Measurements from ENCODE around the gene ABR. TPM values are rescaled to one million over a fixed set of nuclear protein-coding genes. Genes with fewer than 3 reads are reported as not detected.

The ABR gene
- total RNA-seq, 2 donors from 2014 or later, result 243 to 326 TPM

GRCh38 chr17:1170739-1171138, 9.0 kb downstream of the ABR start:
- Histone ChIP-seq H3K9ac (ENCODE audit: low read depth in 2 of 2, low read length in 2 of 2) (no peak overlapping the region), H3K9me3 (no peaks in the 10 kb centered on the region), H3K27ac (no peak overlapping the region), H3K27me3 (no peaks in the 10 kb centered on the region), H3K4me1 (no peaks in the 10 kb centered on the region), H3K4me3 (no peak overlapping the region), H3K36me3 (no peaks in the 10 kb centered on the region)
- no peak for TF ChIP-seq CTCF (IDR thresholded peaks at IDR 0.05)
- intact Hi-C loops (cut with DNase I), result no loop called here
- DNase-seq, result no peak

- Histone ChIP-seq H3K4me3 (no peak overlapping the region), H3K36me3 (no peaks in the 10 kb centered on the region), H3K9ac (ENCODE audit: low read depth in 2 of 2, low read length in 2 of 2) (no peak overlapping the region), H3K9me3 (no peaks in the 10 kb centered on the region), H3K4me1 (no peaks in the 10 kb centered on the region), H3K27me3 (no peaks in the 10 kb centered on the region), H3K27ac (no peak overlapping the region)
- no peak for DNase-seq
- intact Hi-C loops (cut with DNase I), result no loop called here
- no peak for TF ChIP-seq CTCF (IDR thresholded peaks at IDR 0.05)
These were observed 9.9 kb downstream of the ABR start for GRCh38 chr17:1169929-1170312.

GRCh38 chr17:1169221-1169928, 10.4 kb downstream of the ABR start:
- no peak overlapping the region for H3K9ac ChIP-seq (ENCODE audit: low read depth in 2 of 2, low read length in 2 of 2)
- H3K4me3 ChIP-seq, result no peak overlapping the region
- no peak overlapping the region for H3K27ac ChIP-seq
- no peaks in the 10 kb centered on the region for H3K4me1 ChIP-seq
- TF ChIP-seq CTCF (IDR thresholded peaks at IDR 0.05), result no peak
- no peaks in the 10 kb centered on the region for H3K9me3 ChIP-seq
- H3K27me3 ChIP-seq, result no peaks in the 10 kb centered on the region
- no peaks in the 10 kb centered on the region for H3K36me3 ChIP-seq
- DNase-seq, result no peak
- intact Hi-C loops (cut with DNase I), result no loop called here

GRCh38 chr17:1168533-1169220, 11.1 kb downstream of the ABR start:
- DNase-seq, result no peak
- Histone ChIP-seq H3K27ac (no peak overlapping the region), H3K9ac (ENCODE audit: low read depth in 2 of 2, low read length in 2 of 2) (no peak overlapping the region), H3K4me1 (no peaks in the 10 kb centered on the region), H3K36me3 (no peaks in the 10 kb centered on the region), H3K27me3 (no peaks in the 10 kb centered on the region), H3K4me3 (no peak overlapping the region), H3K9me3 (no peaks in the 10 kb centered on the region)
- intact Hi-C loops (cut with DNase I), result no loop called here
- TF ChIP-seq CTCF (IDR thresholded peaks at IDR 0.05), result no peak

GRCh38 chr17:1166276-1166675, 13.5 kb downstream of the ABR start:
- H3K36me3 ChIP-seq, result no peaks in the 10 kb centered on the region
- no peaks in the 10 kb centered on the region for H3K27me3 ChIP-seq
- H3K4me3 ChIP-seq, result no peak overlapping the region
- intact Hi-C loops (cut with DNase I), result no loop called here
- no peak for DNase-seq
- H3K9me3 ChIP-seq, result no peaks in the 10 kb centered on the region
- H3K4me1 ChIP-seq, result no peaks in the 10 kb centered on the region
- H3K9ac ChIP-seq (ENCODE audit: low read depth in 2 of 2, low read length in 2 of 2), result no peak overlapping the region
- H3K27ac ChIP-seq, result no peak overlapping the region
- no peak for TF ChIP-seq CTCF (IDR thresholded peaks at IDR 0.05)

Measured in colonic mucosa (tissue), 4 donors.